Stomach (tissue), 4 donors: ENCODE measurements around the gene KBTBD8.

Source experiments
- CTCF ChIP-seq, 7 experiments: fragments of 450-650 bp in 4 of 7; fragments of 200-600 bp in 3 of 7; sonication (generic) in 3 of 7; IDR thresholded peaks; one replicate each; pipeline ENCODE4 v1.5.1; 2016 to 2019; ENCODE audit warnings: antibody characterized with exemption in 7 of 7, control low read depth in 2 of 7, mild to moderate bottlenecking in 1 of 7
- POLR2A ChIP-seq, 4 donors: fragments of 450-650 bp; IDR thresholded peaks; one replicate each; pipeline ENCODE4 v1.6.1; 2016; ENCODE audit warnings: antibody characterized with exemption in 4 of 4, control low read depth in 2 of 4, mild to moderate bottlenecking in 1 of 4, moderate library complexity in 1 of 4
- POLR2AphosphoS5 ChIP-seq, 3 donors: sonication (generic); formaldehyde crosslinking; IDR thresholded peaks; one replicate each; pipeline ENCODE4 v1.6.1; 2016; ENCODE audit warnings: antibody characterized with exemption in 3 of 3

GRCh38 chr3:67012564-67012963 is 14.5 kb downstream of the KBTBD8 start:
- TF ChIP-seq POLR2A (IDR thresholded peaks at IDR 0.05) (no peak), CTCF (IDR thresholded peaks at IDR 0.05) (no peak), POLR2AphosphoS5 (IDR thresholded peaks at IDR 0.05) (no peak)
